OCI-LY3 (cell line): Measurements from ENCODE around the gene PDE8A.

Source experiments
- EZH2phosphoT487 ChIP-seq: fragments of 200-600 bp; shearing (Covaris generic); IDR thresholded peaks from 2 replicates; pipeline ENCODE4 v1.6.1; 2018; ENCODE audit warnings: antibody characterized with exemption, mixed run types, low read depth
- TF ChIP-seq, protein P1 (sequence below): fragments of 200-600, 300-600 bp; sonication (generic); IDR thresholded peaks from 2 replicates; pipeline ENCODE4 v1.5.1; 2014; ENCODE audit warnings: antibody characterized with exemption, low read length, low read depth

DNA sequence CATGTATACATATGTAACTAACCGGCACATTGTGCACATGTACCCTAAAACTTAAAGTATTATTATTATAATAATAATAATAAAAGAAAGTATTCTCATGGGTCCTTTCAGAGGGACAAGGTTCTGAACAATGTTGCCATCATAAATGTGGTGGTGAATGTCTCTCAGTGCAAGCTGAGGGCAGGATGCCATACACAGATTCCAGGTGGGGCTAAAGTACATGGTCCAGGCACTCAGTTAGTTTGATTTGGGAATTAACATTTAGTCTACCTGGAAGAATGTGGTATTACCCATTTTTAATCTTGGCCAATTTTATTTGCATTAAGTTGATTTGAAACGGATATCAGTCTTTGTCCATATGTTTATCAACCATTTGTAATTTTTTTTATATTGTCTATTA lies 24.5 kb downstream of the PDE8A start:
- TF ChIP-seq, protein P1, sequence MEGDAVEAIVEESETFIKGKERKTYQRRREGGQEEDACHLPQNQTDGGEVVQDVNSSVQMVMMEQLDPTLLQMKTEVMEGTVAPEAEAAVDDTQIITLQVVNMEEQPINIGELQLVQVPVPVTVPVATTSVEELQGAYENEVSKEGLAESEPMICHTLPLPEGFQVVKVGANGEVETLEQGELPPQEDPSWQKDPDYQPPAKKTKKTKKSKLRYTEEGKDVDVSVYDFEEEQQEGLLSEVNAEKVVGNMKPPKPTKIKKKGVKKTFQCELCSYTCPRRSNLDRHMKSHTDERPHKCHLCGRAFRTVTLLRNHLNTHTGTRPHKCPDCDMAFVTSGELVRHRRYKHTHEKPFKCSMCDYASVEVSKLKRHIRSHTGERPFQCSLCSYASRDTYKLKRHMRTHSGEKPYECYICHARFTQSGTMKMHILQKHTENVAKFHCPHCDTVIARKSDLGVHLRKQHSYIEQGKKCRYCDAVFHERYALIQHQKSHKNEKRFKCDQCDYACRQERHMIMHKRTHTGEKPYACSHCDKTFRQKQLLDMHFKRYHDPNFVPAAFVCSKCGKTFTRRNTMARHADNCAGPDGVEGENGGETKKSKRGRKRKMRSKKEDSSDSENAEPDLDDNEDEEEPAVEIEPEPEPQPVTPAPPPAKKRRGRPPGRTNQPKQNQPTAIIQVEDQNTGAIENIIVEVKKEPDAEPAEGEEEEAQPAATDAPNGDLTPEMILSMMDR: no peak
- TF ChIP-seq EZH2phosphoT487: no peak
